Ovary (tissue), 3 donors: ENCODE measurements around the gene NEDD4L.

Experiments
- CTCF ChIP-seq, 3 donors: fragments of 450-650 bp in 2 of 3; fragments of 200-600 bp in 1 of 3; IDR thresholded peaks; one replicate each; pipeline versions ENCODE4 v1.5.1 to v1.8.0; 2016 to 2022; ENCODE audit warnings: antibody characterized with exemption in 3 of 3, mild to moderate bottlenecking in 1 of 3
- EP300 ChIP-seq: sonication (generic); formaldehyde crosslinking; IDR thresholded peaks from one replicate; pipeline ENCODE4 v1.6.1; 2017; ENCODE audit warnings: antibody characterized with exemption
- donor health status: DM: no; HTN: no; CAD: no.

- TF ChIP-seq CTCF (IDR thresholded peaks at IDR 0.05) (no peak), EP300 (no peak)
Observed at GRCh38 chr18:58217052-58217451, 173.0 kb downstream of the NEDD4L start.
